ENCODE measurements around the gene CDC20.
"Not testable (repeated sequence)": the region's sequence is repeated elsewhere in the genome, so short reads cannot be mapped to it uniquely, and the experiment has no call there.

CDC20 gene

DNA sequence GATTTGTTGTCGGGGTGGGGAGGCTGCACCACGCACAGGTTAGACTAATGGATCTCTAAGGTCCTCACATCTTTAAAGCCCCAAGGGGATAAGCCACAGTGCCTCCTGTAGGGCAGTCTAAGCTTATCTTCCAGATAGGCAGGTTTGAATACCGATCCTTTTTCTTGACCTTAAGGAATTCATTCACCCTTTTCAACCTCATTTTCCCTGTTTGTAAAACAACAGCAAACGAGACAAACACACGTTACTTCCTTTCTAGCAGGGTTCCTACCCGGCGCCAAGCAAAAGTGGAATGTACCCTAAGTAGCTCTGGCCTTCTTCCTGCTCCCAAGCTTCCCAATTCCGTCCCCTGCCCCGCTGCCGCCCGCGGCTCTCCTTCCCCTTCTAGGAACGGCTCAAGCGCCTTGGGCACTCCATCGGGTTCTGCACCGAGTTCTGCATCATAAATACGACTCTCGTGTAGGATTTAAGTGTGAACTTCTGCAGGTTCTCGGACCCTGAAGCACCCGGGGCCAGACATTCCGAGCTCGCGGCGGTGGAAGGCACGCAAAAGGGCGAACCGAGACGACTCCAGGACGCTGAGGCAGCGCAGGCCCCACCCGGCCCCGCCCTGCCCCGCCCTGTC, 548 bp upstream of the CDC20 start:
- peak; percentile 66 for DNase-seq (ENCODE audit: low spot score)

DNA sequence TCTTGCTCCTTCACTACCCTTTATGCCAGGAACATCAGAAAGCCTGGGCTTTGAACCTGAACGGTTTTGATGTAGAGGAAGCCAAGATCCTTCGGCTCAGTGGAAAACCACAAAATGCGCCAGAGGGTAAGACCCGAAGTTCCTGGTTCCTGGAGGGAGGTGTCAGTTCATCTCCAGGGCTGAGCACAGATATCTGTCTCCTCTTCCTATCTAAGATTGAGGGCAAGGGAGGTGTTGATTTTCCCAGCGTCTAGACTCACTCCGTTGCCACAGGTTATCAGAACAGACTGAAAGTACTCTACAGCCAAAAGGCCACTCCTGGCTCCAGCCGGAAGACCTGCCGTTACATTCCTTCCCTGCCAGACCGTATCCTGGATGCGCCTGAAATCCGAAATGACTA, 915 bp downstream of the CDC20 start:
- no peak for DNase-seq (ENCODE audit: low spot score)

DNA sequence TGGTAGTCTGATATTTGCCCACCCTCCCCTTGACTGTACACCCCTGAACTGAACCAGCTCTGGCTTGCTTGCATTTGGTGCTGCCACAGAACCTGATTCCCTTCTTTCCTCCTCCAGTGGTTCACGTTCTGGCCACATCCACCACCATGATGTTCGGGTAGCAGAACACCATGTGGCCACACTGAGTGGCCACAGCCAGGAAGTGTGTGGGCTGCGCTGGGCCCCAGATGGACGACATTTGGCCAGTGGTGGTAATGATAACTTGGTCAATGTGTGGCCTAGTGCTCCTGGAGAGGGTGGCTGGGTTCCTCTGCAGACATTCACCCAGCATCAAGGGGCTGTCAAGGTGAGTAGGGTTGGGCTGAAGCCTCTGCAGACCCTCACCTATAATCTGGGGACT, 1.8 kb downstream of the CDC20 start:
- no peak for DNase-seq (ENCODE audit: low spot score)

DNA sequence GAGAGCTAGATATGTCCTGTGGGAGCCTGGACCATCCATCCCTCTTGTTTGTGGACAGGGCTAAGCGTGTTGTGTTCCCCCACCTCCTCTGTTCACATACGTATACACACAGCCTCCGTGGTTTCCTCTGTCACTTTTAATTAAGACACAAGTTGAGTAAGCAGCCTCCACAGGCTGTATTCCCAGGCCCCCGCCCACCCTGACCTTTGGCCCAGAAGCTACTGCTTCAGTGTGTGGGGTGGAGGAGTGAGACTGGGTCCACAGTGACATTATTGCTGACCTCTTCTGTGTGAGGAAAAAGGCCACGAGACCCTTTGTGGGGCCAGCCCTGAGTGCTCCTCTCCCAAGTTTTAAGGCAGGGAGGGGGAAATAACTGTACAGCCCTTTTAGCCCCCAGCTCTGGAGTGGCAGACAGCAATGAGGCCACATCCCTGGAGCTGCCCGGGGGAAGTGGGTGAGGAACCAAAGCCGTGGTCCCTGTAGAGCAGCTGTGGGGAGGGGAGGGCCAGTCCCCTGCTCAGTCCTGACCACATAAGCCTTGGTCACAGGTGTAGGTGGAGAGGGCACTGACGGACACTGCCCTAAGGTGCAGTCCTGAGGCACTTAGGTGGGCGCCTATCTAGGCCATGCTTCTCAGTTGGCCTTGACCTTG, 4.6 kb downstream of the CDC20 start:
- DNase-seq (ENCODE audit: low spot score) = no peak

DNA sequence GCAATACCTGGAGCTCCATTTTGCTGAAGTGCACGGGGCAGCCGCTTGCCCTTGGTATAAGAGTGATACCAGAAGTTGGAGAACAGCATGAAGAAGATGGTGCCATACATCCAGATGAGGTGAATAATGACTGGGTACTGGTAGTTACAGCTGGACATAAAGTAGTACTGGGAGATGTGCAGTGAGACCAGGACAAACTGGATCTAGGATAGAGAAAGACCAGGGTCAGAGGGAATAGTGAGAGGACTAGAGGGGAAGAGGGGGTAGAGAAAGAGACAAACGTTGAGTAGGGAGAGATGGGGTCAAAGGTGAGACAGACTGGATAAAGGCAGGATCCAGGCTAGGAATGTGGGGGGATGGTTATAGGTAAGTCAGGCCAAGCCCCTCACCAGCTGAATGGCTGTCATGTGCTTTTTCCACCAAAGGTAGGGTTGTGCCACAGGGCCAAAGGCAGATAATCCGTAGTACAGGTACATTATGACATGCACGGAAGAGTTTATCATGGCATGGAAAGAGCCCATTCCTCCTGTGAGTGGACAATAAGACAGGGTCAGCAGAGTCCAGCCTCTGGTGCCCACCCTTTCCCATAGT, 5.2 kb downstream of the CDC20 start:
- no peak for DNase-seq (ENCODE audit: low spot score)

DNA sequence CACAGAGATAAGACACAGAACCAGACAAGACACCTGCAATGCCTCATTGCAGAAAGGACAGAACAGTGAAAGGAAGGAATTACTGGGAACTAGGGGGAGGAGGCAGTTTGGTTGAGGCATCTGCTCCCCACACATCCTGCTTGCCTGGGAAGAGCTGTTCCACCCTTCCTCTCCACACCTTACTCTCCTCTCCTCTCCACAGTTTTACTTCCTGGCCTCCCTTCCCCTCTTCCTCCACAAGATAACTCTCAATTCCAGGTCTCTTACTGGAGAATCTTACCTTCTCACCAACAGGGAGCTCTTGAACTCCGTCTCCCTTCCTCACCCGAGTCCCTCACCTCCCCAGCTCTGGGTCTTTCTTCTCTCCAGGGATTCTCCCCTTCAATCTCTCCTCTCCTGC, 6.9 kb downstream of the CDC20 start:
- DNase-seq (ENCODE audit: low spot score) = no peak

DNA sequence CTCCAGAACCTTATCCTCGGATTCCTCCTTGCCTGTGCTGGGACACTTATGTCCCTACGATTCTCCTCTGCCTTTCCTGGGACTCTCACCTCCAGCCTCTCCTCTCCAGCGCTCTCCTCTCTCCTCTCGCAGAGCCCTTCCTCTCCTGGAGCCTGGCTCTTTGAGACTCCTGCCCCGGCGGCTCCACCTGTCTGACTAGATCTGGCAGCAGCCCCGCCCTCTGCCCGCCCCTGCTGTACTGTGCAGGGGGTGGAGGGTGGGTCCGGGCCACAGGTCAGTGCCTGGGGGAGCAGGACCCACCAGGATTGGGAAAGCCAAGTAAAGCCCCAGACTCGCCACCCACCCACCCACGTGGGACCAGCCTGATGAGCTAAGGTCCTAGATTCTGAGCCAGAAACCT, 7.4 kb downstream of the CDC20 start:
- DNase-seq (ENCODE audit: low spot score) = no peak

DNA sequence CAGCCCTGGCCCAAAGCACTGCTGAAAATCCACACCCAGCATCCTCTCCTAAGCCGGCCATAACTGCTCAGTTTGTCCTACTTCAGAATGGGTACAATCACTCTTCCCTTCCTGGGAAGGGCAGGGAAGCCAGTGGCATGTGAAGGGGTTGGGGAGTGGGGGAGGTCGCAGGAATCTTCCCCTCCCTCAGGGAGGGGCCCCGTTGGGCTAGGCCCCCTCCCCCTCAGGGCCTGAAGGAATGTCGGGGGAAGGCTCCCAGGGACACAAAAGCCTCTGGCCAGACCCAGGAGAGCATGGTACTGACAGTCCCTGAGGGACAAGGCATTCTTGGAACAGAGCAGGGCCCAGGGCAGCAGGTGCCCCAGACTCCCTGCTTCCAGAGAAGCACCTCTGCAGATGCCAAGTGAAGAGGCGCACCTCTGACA, 7.8 kb downstream of the CDC20 start:
- no peak for DNase-seq (ENCODE audit: low spot score)

DNA sequence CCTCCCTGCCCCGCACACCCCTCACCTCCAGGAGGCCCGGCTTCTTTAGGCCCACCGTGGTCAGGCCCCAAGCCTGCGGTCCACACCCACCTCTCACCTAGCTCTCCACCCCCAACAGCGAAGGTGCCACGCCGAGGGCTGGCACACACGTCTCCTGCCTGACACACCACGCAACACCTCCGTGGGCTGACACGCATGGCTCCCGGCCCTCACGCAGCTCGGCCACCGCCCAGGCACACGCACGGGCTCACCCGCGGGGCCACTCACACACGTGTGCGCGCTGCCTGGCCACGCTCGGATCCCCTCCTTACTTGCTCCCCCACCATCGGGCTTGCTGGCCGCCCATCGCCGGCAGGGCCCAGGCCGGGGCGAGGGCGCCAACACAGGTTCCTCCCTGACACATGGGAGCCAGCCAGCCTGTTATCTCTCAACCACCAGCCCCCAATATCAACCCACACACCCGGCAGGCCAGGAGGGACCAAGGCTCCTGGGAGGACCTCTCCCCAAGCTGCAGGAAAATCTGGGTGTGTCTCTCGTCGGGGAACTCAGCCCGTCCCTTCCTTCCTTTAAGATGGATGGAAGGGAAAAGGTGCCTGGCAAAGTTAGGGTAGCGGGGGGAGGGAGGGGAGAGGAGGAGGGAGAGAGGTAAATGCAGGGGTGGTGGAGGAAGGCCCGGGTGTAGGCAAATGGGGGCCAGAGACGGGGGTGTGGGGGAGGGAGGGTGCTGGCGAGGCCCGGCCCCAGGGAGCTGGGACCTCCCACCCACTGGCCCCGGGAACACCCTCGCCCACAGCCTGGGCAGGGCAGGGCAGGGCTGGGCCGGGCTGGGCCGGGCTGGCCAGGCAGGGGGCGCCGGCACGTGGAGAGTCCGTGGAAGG, 8.5 kb downstream of the CDC20 start:
- DNase-seq (ENCODE audit: low spot score) = no peak

DNA sequence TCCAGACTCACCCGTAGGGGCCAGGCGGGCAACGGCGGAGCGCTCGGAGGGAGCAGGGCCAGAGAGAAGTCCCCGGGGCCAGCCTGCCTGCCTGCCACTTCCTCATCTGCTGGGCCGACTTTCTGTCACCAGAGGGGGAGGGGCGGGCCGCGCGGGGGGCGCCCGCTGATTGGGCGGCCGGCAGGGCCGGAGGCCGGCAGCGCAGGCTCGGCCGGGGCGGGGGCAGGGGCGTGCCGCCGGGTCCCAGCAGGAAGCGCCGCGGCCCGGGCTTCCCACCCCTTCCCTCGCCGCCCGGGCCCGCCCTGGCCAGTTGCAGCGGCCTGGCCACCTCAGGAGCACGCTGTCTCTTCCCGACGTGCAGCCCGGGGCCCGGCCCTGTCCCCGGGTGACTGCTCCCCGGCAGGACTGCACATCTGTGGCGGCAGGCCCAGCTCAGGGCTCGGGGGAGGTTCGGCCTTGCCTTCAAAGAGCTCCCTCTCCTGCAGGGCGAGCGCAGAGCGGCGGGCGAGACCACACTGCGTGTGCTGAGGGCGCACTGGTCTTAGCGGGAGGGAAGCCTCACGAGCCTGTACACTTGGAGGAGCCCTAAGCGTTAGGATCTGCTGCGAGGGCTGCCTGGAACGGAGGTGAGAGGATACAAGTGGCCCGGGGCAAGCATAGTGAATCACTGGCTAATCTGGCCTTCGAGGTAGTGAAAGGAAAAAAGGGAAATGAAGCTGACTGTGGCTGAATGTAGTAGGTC, 9.3 kb downstream of the CDC20 start, which contains the start of gene ELOVL1:
TSS of gene ELOVL1 (minus strand) at position 108 of the 742 bp plus-strand sequence. CDS start 2,402 bp downstream, outside the sequence.
- DNase-seq (ENCODE audit: low spot score) = peak; percentile 85

DNA sequence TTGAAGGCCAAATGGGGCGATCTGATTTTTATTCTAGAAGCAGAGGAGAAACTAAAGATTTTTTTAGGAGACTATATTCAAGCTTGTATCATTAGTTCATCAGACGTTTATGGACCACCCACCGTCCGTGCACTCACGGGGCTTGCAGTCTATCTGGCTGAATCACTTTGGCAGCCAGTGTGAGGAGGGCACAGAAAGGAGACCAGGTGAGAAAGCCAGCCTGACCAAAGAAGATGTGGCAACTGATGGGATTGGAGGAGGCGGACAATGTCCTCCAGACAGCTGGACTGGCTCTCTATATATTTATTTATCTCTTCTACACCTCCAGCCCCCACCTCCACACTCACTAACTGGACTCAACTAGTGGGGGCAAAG, 9.9 kb downstream of the CDC20 start:
- DNase-seq (ENCODE audit: low spot score) = peak; percentile 46

DNA sequence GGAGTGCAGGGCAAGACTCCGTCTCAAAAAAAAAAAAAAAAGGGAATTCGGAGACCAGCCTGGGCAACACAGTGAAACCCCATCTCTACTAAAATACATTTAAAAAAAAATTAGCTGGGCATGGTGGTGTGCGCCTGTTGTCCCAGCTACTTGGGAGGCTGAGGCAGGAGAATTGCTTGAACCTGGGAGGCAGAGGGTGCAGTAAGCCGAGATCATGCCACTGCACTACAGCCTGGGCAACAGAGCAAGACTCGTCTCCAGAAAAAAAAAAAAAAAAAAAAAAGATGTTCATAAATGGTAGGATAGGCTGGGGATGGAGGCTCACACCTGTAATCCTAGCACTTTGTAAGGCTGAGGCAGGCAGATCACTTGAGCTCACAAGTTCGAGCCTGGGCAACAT, 11.0 kb downstream of the CDC20 start:
- DNase-seq (ENCODE audit: low spot score) = not testable (repeated sequence)

DNA sequence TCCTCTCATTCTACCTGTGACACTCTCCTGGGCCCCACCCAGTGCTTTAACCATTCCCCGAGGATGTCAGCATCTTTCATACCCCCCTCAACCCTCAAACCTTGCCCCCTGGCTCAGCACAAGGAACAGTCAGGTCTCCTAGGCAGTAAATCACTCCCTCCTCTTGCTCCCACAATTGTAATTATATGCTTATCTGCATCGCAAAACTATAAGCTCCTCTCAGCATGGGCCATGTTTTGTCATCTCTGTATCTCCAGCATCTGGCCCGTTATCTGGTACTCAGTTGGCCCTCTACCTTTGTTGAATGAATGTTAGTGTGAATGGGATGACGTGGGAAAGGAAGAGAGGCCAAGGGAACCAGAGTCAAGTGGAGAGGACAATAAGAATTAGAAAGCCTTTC, 11.8 kb downstream of the CDC20 start:
- DNase-seq (ENCODE audit: low spot score) = no peak

DNA sequence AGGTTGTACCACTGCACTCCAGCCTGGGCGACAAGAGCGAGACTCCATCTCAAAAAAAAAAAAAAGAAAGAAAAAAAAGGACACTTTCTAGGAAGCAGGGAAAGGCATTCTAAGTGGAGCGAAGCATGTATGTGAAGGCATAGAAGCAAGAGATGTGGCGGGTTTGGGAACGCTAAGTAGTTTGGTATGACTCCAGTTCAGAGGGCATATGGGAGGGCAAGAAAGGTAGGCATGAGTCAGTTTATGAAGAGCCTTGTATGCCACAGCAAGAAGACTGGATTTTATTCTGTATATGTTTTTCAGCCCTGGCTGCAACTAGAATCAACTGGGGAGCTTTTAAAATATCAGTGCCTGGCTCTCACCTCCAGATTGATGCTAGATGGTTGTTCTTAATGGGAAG, 13.4 kb downstream of the CDC20 start:
- no peak for DNase-seq (ENCODE audit: low spot score)

DNA sequence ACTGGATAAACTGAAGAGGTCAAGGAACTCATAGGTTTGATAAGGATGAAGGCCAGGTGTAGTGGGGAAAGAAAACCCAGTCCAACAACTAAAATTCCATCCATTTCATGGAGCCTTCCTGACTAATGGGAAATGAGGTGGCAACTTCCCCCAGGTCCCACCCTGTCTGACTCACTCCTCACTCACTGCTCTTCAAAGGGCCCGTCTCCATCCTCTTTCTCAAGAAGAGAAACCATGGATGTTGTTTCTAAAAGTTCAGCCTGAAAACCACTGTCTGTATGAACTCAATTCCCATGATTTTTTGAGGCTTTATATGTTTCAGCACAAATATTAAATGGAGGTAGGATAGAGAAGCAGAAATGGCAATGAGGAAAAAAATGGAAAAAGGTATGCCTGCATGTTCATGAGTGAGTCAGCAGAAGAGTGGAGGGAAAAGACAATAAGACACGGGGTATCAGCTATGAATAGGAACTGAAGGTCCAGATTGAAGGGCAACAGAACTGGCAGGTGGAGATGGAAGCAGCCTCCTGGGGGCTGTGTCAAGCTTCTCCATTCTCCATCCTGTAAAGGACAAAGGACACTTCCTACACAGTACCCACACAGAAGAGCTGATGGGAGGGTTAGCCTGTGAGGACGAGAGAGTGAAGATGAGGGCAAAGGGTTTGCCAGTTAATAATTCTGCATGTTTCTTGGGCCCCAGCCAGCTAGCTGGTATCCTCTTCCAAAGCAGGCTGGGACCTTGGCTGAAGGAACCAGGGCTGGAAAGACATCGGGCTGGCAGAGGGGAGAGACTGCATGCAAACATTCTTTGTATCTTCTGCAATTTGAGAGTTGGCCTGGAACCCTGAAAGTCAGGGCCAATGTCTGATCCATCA, 14.5 kb downstream of the CDC20 start:
- peak; percentile 87 for DNase-seq (ENCODE audit: low spot score)

DNA sequence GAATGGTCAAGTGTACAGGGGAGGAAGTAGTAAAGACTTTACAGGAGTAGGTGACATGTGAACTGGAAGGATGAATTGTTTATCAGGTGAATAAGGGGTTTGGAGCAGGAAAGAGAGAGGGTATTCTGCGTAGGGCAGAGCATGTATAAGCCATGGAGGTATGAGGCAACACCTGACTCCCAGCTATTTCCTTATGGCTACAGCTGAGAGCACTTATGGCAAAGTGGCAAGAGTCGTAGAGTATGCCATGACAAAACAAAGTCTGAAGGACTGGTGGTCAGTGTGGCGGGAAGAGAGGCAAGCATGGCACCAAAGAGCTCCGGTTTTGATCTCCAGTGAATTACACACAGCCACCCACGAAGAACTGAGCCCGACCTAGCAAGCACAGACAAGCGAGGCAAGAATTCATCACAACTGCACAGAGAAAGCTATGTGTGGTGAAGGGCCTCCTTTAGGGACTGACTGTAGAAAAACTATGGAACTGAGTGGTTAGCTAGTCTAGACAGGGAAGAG, 18.0 kb downstream of the CDC20 start:
- no peak for DNase-seq (ENCODE audit: low spot score)

DNA sequence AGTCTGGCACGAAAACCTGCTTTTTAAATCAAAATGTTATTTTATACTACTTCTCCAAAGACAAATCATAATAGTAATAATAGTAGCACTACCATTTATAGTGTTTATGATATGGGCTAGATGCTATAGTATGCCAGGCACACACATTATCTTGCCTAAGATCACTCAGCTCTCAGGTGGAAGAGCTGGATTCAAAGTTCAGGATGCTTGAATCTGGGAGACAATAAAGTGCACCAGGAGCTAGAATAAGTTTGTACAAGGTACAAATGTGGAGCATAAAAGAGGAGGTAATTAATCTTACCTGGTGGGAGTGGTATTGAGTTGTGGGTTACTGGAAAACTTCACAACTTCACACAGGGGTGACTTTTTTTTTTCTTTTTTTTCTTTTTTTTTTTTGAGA, 19.1 kb downstream of the CDC20 start:
- DNase-seq (ENCODE audit: low spot score) = no peak

DNA sequence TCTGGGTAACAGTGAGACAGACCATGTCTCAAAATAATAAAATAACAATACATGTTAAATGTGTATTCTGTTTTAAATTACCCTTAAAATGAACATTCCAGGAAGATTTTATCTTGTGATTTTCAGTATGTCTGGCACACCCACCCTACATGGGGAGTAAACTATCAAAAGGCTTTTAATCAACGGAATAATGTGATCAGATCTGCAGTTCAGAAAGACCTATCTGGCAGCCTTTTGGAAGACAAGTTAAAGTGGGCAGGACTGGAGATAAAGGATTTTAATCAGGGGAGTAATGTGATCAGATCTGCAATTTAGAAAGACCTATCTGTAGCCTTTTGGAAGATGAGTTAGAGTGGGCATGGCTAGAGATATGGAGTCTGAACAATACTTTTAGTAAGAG, 20.7 kb downstream of the CDC20 start:
- DNase-seq (ENCODE audit: low spot score) = no peak

DNA sequence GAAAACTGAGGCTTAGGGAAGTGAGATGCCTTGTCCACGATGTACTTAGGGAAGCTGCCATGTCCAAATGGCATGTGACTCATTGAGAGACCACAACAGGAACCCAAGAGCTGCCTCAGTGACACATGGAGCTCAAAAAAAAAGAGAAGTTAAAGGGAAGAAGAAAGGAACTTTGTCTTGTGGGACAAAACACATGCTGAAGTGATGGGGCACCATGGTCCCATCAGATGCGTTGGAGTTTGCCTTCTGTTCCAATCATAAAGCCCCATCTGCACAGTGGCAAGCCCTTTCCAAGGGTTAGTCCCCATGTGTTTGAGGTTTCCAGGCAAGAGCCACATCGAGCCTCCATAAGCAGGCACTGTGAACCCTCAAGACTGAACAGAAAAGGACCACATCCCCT, 22.8 kb downstream of the CDC20 start:
- DNase-seq (ENCODE audit: low spot score) = no peak

DNA sequence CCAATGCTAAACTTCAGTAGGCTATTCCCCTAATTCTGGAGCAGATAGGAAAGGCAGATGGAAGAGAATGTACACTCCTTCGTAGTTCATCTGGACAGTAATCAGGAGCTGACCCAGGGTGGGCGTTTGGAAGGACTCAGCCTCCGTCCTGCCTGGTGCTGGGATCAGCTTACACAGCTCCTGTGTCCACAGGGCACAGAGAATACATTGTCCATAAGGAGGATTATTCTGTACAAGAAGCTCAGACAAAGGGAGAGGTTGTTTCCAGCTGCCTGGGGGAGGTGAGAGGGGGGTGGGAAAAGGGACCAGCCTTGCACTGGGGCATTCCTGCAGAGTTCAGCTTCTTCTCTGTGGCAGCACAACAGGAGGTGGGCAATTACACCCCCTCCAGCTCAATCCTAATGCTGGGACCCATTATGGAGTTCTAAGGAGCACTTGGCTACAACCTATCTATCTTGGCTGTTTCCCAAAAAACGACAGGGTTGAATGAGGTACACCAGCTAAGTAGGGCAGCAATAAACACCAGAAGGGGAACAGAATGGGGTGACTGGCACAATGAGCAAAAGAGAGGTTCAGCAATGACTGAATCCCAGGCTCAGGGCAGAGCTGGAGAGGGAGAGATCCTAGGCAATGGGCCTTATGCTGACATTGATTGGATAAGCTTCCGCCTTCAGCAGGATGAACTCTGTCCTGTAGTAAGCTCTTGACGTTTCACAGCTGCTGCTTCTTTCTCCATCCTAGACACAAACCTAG, 23.4 kb downstream of the CDC20 start:
- DNase-seq (ENCODE audit: low spot score) = no peak

Data from SW480 (cell line).